Upper lobe of left lung (tissue), 6 donors: Measurements from ENCODE around the gene ARHGAP24. TPM values are rescaled to one million over a fixed set of nuclear protein-coding genes. Genes with fewer than 3 reads are reported as not detected.

ENCODE experiments used
- ATAC-seq, 2 donors: fragments of 200-7000 bp; cut with Tn5 transposase; one replicate each; pipeline ENCODE4 v1.9.1; 2022; ENCODE audit warnings: mild to moderate bottlenecking in 2 of 2, moderate library complexity in 2 of 2; ENCODE audit not compliant: low FRiP score in 2 of 2
- DNase-seq, 2 donors: peaks; one replicate each; pipeline ENCODE4 v3.0.0-alpha.2; 2019 to 2020
- H3K27ac ChIP-seq, 4 donors: fragments of 200-600 bp; sonication (generic); one replicate each; pipeline ENCODE4 v1.5.1; 2016 to 2019
- H3K27me3 ChIP-seq, 4 donors: fragments of 200-600 bp; sonication (generic); one replicate each; pipeline ENCODE4 v1.5.1; 2017 to 2019
- H3K36me3 ChIP-seq, 4 donors: fragments of 200-600 bp; sonication (generic); one replicate each; pipeline ENCODE4 v1.5.1; 2016 to 2019
- H3K4me1 ChIP-seq, 4 donors: fragments of 200-600 bp; sonication (generic); one replicate each; pipeline ENCODE4 v1.5.1; 2018 to 2019
- H3K4me3 ChIP-seq, 4 donors: fragments of 200-600 bp; sonication (generic); one replicate each; pipeline ENCODE4 v1.5.1; 2017 to 2019; ENCODE audit warnings: mild to moderate bottlenecking in 2 of 4, moderate library complexity in 1 of 4
- H3K9me3 ChIP-seq, 4 donors: fragments of 200-600 bp; sonication (generic); one replicate each; pipeline ENCODE4 v1.5.1; 2018 to 2019
- EP300 ChIP-seq, 4 donors: sonication (generic); formaldehyde crosslinking; IDR thresholded peaks; one replicate each; pipeline ENCODE4 v1.5.1; 2017; ENCODE audit warnings: antibody characterized with exemption in 4 of 4, control low read depth in 2 of 4
- POLR2A ChIP-seq, 4 donors: fragments of 450-650 bp; IDR thresholded peaks; one replicate each; pipeline ENCODE4 v1.5.1; 2016 to 2017; ENCODE audit warnings: antibody characterized with exemption in 4 of 4, mild to moderate bottlenecking in 2 of 4
- POLR2AphosphoS5 ChIP-seq, 2 donors: sonication (generic); formaldehyde crosslinking; IDR thresholded peaks; one replicate each; pipeline ENCODE4 v1.5.1; 2017; ENCODE audit warnings: antibody characterized with exemption in 2 of 2
- WGBS, 2 donors: methylation state at CpG; one replicate each; pipeline ENCODE4 v1.1.5; 2017 to 2018; 5-methylcytosine and 5-hydroxymethylcytosine counted together
- total RNA-seq, 6 donors: library from RNA; depleted of rRNA in 4 of 6; stranded (reverse); fragments of >200 nt in 4 of 6; gene quantifications; one replicate each; pipeline versions ENCODE4 v1.1.0 to v1.2.1, GENCODE V29; 2016 to 2021
- TF ChIP-seq, protein P1 (sequence below), 6 experiments: fragments of 450-650 bp in 4 of 6; fragments of 200-600 bp in 2 of 6; sonication (generic) in 2 of 6; IDR thresholded peaks; one replicate each; pipeline ENCODE4 v1.5.1; 2016 to 2019; ENCODE audit warnings: antibody characterized with exemption in 6 of 6
- donor health status: DM: no; HTN: no; CAD: no; lungs with moderate emphysema.
- donor health status: DM: no; HTN: yes; CAD: no; lungs with severe emphysema.

Gene ARHGAP24
- total RNA-seq, 6 donors from 2014 or later, result 26.4 to 92.2 (median 52.4) TPM

DNA sequence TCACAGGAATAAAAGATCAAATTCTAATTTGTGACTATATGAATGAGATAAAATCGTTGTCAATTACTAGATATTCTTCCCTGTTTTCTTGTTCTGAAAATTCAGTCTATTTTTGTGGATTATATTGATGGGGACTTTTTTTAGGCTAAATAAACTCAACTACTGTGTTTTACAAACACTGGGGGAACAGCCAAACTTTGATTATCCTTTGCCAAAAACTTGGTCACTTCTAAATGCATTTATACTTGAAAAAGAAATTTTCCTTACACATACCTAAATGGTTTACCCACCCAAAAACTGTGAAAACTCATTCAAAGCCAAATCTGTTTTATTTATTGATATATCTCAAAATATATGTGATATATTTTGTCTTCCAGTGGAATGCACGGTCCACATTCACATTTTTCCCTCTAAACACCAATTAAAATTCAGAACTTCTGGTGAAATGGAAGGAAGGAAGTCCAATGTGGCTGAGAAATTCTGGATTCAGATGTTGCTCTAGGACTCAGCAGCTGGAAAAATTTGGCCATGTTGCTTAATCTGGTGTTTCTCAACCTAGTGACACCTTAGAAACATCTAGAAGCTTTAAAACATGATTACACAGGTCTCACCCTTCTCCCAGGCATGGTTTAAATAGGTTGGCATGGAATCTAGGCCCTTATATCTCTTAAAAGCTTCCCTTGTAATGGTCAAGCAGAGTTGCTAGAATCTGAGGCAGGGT, 28.6 kb upstream of the ARHGAP24 start:
- 69% methylated on average over 2 of the region's 2 CpGs for WGBS, 2 donors
- Histone ChIP-seq H3K4me1 (peaks cover 0 to 3% (median 0%) of the 10 kb centered on the region in 4 donors), H3K4me3 (no peak overlapping the region), H3K27ac (no peak overlapping the region), H3K36me3 (no peaks in the 10 kb centered on the region), H3K9me3 (no peaks in the 10 kb centered on the region), H3K27me3 (no peaks in the 10 kb centered on the region)
- DNase-seq (no peak), ATAC-seq (no peak)
- TF ChIP-seq EP300 (IDR thresholded peaks at IDR 0.05) (no peak), POLR2AphosphoS5 (IDR thresholded peaks at IDR 0.05) (no peak), POLR2A (IDR thresholded peaks at IDR 0.05) (no peak)
- TF ChIP-seq, protein P1, sequence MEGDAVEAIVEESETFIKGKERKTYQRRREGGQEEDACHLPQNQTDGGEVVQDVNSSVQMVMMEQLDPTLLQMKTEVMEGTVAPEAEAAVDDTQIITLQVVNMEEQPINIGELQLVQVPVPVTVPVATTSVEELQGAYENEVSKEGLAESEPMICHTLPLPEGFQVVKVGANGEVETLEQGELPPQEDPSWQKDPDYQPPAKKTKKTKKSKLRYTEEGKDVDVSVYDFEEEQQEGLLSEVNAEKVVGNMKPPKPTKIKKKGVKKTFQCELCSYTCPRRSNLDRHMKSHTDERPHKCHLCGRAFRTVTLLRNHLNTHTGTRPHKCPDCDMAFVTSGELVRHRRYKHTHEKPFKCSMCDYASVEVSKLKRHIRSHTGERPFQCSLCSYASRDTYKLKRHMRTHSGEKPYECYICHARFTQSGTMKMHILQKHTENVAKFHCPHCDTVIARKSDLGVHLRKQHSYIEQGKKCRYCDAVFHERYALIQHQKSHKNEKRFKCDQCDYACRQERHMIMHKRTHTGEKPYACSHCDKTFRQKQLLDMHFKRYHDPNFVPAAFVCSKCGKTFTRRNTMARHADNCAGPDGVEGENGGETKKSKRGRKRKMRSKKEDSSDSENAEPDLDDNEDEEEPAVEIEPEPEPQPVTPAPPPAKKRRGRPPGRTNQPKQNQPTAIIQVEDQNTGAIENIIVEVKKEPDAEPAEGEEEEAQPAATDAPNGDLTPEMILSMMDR (IDR thresholded peaks at IDR 0.05), result no peak

DNA sequence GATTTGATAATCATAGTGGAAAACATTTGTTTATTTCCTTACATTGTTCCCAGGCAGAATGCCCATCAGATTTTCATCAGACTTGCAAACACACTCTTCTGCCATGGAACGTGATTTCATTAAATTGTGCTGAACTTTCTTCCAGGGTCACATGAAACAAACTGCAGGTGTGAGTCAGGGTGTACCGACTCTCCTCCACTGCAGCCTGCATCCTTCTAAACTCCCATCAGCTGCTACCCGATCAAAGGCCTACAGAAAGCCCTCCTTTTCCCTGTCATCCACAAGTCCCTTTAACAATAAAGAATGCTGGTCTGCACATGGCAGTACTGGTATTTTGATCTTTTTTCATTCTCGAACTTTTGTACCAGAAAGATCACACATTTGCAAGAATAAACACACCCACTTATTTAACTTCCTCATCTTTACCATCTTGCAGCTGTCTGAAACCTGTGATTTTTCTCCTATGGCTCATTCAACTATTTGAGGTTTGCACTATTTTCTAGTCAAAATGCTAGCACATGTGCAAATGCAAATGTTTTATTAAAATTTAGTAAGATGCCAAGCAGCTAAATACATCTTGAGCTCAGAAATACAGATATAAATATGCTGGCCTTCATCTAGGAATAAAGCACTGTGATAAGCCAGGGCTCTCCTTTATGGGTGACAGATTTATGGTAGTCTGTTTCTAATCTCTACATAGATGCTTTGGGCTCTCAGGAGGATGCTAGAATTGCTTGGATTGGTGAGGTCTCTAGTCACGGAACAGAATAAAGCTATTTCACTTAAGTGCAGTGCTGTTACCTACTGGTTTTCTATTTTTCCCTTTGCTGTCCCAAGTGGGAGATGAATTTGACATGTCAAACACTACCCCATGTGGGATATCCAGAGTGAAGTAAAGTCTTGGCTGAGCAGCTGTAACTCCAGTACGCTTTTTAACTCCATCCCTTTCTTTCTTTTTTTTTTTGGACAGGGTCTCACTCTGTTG, 25.8 kb upstream of the ARHGAP24 start:
- 68 to 70% methylated on average over 6 of the region's 6 CpGs for WGBS, 2 donors
- no peak for TF ChIP-seq EP300 (IDR thresholded peaks at IDR 0.05)
- no peak for TF ChIP-seq POLR2A (IDR thresholded peaks at IDR 0.05)
- no peak for TF ChIP-seq POLR2AphosphoS5 (IDR thresholded peaks at IDR 0.05)
- TF ChIP-seq, protein P1 (IDR thresholded peaks at IDR 0.05), result no peak
- H3K27ac ChIP-seq, result no peak overlapping the region
- no peaks in the 10 kb centered on the region for H3K9me3 ChIP-seq
- H3K27me3 ChIP-seq, result no peaks in the 10 kb centered on the region
- no peak for ATAC-seq
- no peak overlapping the region for H3K4me3 ChIP-seq
- H3K4me1 ChIP-seq, result peaks cover 0 to 3% (median 0%) of the 10 kb centered on the region in 4 donors
- H3K36me3 ChIP-seq, result no peaks in the 10 kb centered on the region
- no peak for DNase-seq

DNA sequence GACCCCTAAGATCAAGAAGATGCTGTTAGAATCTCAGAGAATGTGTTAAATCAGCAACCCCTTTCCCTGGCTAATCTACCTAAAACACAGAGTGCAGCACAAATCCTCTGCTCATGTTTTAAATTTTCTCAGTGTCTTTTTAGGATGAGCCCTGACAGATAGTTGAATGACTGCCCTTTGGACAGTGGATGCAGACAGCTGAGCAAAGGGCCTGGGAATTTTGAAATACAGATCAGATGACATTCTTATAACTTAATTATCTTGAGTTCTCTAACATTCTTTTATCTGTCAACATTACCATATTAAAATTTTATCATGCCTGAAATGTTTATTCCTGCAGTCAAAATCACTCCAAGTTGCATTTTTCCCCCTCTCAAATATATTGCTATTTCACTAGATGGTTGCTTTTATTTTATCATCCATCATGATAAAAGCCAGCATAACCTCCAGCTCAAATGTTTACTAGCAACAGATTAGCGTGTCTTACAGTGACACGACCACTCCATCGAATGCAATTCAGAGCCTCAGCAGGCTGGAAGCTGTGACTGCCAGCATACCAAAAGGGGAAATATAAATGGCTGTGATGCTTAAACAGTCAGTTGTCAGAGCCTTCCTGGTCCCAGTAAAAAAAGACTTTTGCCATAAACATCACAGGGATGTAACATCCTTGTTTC, 22.8 kb upstream of the ARHGAP24 start:
- no peaks in the 10 kb centered on the region for H3K9me3 ChIP-seq
- H3K4me3 ChIP-seq, result no peak overlapping the region
- DNase-seq (no peak), ATAC-seq (no peak)
- TF ChIP-seq EP300 (IDR thresholded peaks at IDR 0.05) (no peak), POLR2AphosphoS5 (IDR thresholded peaks at IDR 0.05) (no peak), POLR2A (IDR thresholded peaks at IDR 0.05) (no peak)
- TF ChIP-seq, protein P1 (IDR thresholded peaks at IDR 0.05), result no peak
- H3K36me3 ChIP-seq, result no peaks in the 10 kb centered on the region
- H3K27me3 ChIP-seq, result no peaks in the 10 kb centered on the region
- no peak overlapping the region for H3K27ac ChIP-seq
- no peaks in the 10 kb centered on the region for H3K4me1 ChIP-seq
- WGBS, 2 donors, result 37 to 61% methylated on average over 3 of the region's 3 CpGs

DNA sequence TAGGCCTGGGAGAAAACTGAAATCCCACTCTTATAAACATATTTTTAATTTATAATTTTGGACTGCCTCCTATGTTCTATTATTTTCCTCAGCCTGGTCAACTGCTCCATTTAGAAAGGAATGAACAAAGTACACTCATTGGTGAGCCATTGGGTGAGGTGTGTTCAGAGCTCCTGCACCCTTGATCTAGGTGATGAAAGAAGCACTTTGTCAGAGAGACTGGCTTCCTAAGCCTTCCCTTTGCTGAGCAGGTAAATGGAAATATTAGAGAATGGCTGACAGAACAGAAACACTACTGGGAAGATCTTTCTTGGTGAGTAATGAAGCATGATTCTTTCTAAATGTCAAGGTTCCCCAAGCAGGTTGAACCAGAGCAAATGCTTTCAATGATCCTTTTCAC, 19.0 kb upstream of the ARHGAP24 start:
- H3K9me3 ChIP-seq, result no peaks in the 10 kb centered on the region
- H3K4me3 ChIP-seq, result no peak overlapping the region
- ATAC-seq (no peak), DNase-seq (no peak)
- no peak overlapping the region for H3K27ac ChIP-seq
- H3K27me3 ChIP-seq, result no peaks in the 10 kb centered on the region
- no peak for TF ChIP-seq POLR2AphosphoS5 (IDR thresholded peaks at IDR 0.05)
- TF ChIP-seq POLR2A (IDR thresholded peaks at IDR 0.05), result no peak
- no peak for TF ChIP-seq EP300 (IDR thresholded peaks at IDR 0.05)
- TF ChIP-seq, protein P1 (IDR thresholded peaks at IDR 0.05), result no peak
- H3K36me3 ChIP-seq, result no peaks in the 10 kb centered on the region
- H3K4me1 ChIP-seq, result no peaks in the 10 kb centered on the region
